GM12878 (cell line): Measurements from ENCODE around the gene OR2G2. TPM values are rescaled to one million over a fixed set of nuclear protein-coding genes. Genes with fewer than 3 reads are reported as not detected.

Experiments used
- ATAC-seq: fragments of 200-7000 bp; cut with Tn5 transposase; 3 replicates; pipeline ENCODE4 v1.9.1; 2020; ENCODE audit warnings: mild to moderate bottlenecking, moderate library complexity
- BruUV-seq: library from RNA; stranded (reverse); fragments of 400-500 nt; replicated peaks from 2 replicates; lab custom pipeline; 2021; lab: Mats Ljungman, UMichigan
- CTCF ChIA-PET: fragments of 300-600 bp; sonication (Branson Sonifier 250); formaldehyde crosslinking; extraction: SDS; loops from one replicate; lab custom pipeline; 2021; ENCODE audit warnings: inconsistent platforms; lab: Yijun Ruan, JAX
- POLR2A ChIA-PET: fragments of 350-600 bp; formaldehyde crosslinking; extraction: SDS; loops from one replicate; lab custom pipeline; 2021; ENCODE audit warnings: inconsistent platforms; lab: Charles Lee
- RAD21 ChIA-PET: fragments of 300-600 bp; sonication (Branson Sonifier 250); formaldehyde crosslinking; loops from one replicate; lab custom pipeline; 2023; ENCODE audit warnings: antibody characterized with exemption; ENCODE audit not compliant: unreplicated experiment; lab: Charles Lee
- SMC1A ChIA-PET: fragments of 300-600 bp; sonication (Branson Sonifier 250); formaldehyde crosslinking; loops from one replicate; lab custom pipeline; 2023; ENCODE audit not compliant: unreplicated experiment, uncharacterized antibody; lab: Charles Lee
- DNase-seq: peaks from one replicate; pipeline ENCODE4 v3.0.0-alpha.2; 2011; ENCODE audit warnings: low read depth, low spot score
- FAIRE-seq: peaks from 3 replicates; lab custom pipeline; 2011; peaks lifted over from hg19 to GRCh38; lab: Jason Lieb, UNC
- H2AFZ ChIP-seq: 2 replicates; pipeline ENCODE4 v1.6.0; 2011; ENCODE audit warnings: low read depth, low read length, control low read depth; ENCODE audit not compliant: control insufficient read depth
- H3K27ac ChIP-seq: 2 replicates; pipeline ENCODE4 v1.5.1; 2011; ENCODE audit warnings: control low read depth; ENCODE audit not compliant: control insufficient read depth, insufficient read depth
- H3K27me3 ChIP-seq, 2 experiments: replicated peaks in 1 of 2; 2 replicates each; pipeline versions ENCODE4 v1.6.0 to v1.6.1; 2011; ENCODE audit warnings: low read length in 1 of 2; ENCODE audit not compliant: control insufficient read depth in 2 of 2, insufficient read depth in 2 of 2
- H3K36me3 ChIP-seq, 2 experiments: 2 replicates each; pipeline ENCODE4 v1.5.1; 2011; ENCODE audit warnings: low read length in 1 of 2; ENCODE audit not compliant: control insufficient read depth in 2 of 2, insufficient read depth in 2 of 2
- H3K4me1 ChIP-seq: 2 replicates; pipeline ENCODE4 v1.6.1; 2011; ENCODE audit warnings: mild to moderate bottlenecking, low read length, moderate library complexity, mixed read lengths; ENCODE audit not compliant: control insufficient read depth, insufficient read depth
- H3K4me2 ChIP-seq: 2 replicates; pipeline ENCODE4 v1.6.0; 2011; ENCODE audit warnings: control low read depth; ENCODE audit not compliant: control insufficient read depth, insufficient read depth
- H3K4me3 ChIP-seq: fragments of 200-600 bp; sonication (generic); 2 replicates; pipeline ENCODE4 v1.5.1; 2016
- H3K79me2 ChIP-seq: 2 replicates; pipeline ENCODE4 v1.6.0; 2011; ENCODE audit warnings: low read length; ENCODE audit not compliant: control insufficient read depth, insufficient read depth
- H3K9ac ChIP-seq: 2 replicates; pipeline ENCODE4 v1.8.0; 2011; ENCODE audit warnings: low read length, control low read depth, mixed read lengths; ENCODE audit not compliant: control insufficient read depth, insufficient read depth
- H3K9me3 ChIP-seq: replicated peaks from 3 replicates; pipeline ENCODE4 v1.5.1; 2011; ENCODE audit warnings: mild to moderate bottlenecking, low read length; ENCODE audit not compliant: control insufficient read depth, insufficient read depth
- H4K20me1 ChIP-seq: 2 replicates; pipeline ENCODE4 v1.6.0; 2011; ENCODE audit not compliant: control insufficient read depth, insufficient read depth
- CBX3 ChIP-seq: fragments of 200-600 bp; sonication (generic); IDR thresholded peaks from 2 replicates; pipeline ENCODE4 v1.6.1; 2016; ENCODE audit warnings: low read depth, borderline replicate concordance
- CREB1 ChIP-seq: IDR thresholded peaks from 2 replicates; pipeline ENCODE4 v1.6.1; 2012; ENCODE audit warnings: low read depth, mild to moderate bottlenecking, inconsistent platforms
- EZH2 ChIP-seq: IDR thresholded peaks from 2 replicates; pipeline ENCODE4 v1.6.1; 2012; ENCODE audit warnings: low read depth, mild to moderate bottlenecking, control low read depth, inconsistent platforms, low read length, borderline replicate concordance; ENCODE audit not compliant: control insufficient read depth
- HDGF ChIP-seq: fragments of 450-650 bp; IDR thresholded peaks from 2 replicates; pipeline ENCODE4 v1.6.1; 2016; ENCODE audit warnings: antibody characterized with exemption
- IKZF2 ChIP-seq, 2 experiments: fragments of 450-650 bp; IDR thresholded peaks; 2 replicates each; pipeline ENCODE4 v1.6.1; 2017; ENCODE audit warnings: mild to moderate bottlenecking in 2 of 2, moderate library complexity in 2 of 2
- POLR2AphosphoS2 ChIP-seq: IDR thresholded peaks from 2 replicates; pipeline ENCODE4 v1.6.1; 2011; ENCODE audit warnings: low read depth, mild to moderate bottlenecking, low read length, improper control_type of control experiment, moderate library complexity
- RELA ChIP-seq: fragments of 450-650 bp; IDR thresholded peaks from 2 replicates; pipeline ENCODE4 v1.8.0; 2014; ENCODE audit warnings: borderline replicate concordance; ENCODE audit not compliant: partially characterized antibody
- RFX5 ChIP-seq: IDR thresholded peaks from 2 replicates; pipeline ENCODE4 v1.6.1; 2011; ENCODE audit warnings: low read depth, low read length, improper control_type of control experiment
- SMARCA5 ChIP-seq: fragments of 450-650 bp; IDR thresholded peaks from 2 replicates; pipeline ENCODE4 v1.6.1; 2017; ENCODE audit warnings: mild to moderate bottlenecking
- SREBF2 ChIP-seq: IDR thresholded peaks from 2 replicates; pipeline ENCODE4 v1.6.1; 2012; ENCODE audit warnings: mild to moderate bottlenecking, low read length
- SRF ChIP-seq, 2 experiments: IDR thresholded peaks; 2 replicates each; pipeline ENCODE4 v1.6.1; 2011; ENCODE audit warnings: low read depth in 2 of 2, low read length in 2 of 2, mild to moderate bottlenecking in 1 of 2, moderate library complexity in 1 of 2
- TAF1 ChIP-seq: IDR thresholded peaks from 2 replicates; pipeline ENCODE4 v1.6.1; 2011; ENCODE audit warnings: mild to moderate bottlenecking, low read depth, low read length, borderline replicate concordance
- TBL1XR1 ChIP-seq: IDR thresholded peaks from 2 replicates; pipeline ENCODE4 v1.6.1; 2012; ENCODE audit warnings: low read depth, low read length, improper control_type of control experiment
- ZBTB33 ChIP-seq: fragments of 450-650 bp; IDR thresholded peaks from 2 replicates; pipeline ENCODE4 v1.6.1; 2017; ENCODE audit warnings: mild to moderate bottlenecking
- ZSCAN29 ChIP-seq: fragments of 450-650 bp; IDR thresholded peaks from 2 replicates; pipeline ENCODE4 v1.6.1; 2017; ENCODE audit warnings: mild to moderate bottlenecking, moderate library complexity
- WGBS: methylation state at CpG from one replicate; pipeline ENCODE4 v1.1.6; 2016; ENCODE audit warnings: low lambda C conversion rate; ENCODE audit not compliant: insufficient replicate concordance, insufficient coverage; ENCODE audit errors: missing lambda C conversion rate; 5-methylcytosine and 5-hydroxymethylcytosine counted together
- in situ Hi-C: fragments of 300-500 bp; cut with MboI; formaldehyde crosslinking; loops from 9 replicates; pipeline ENCODE4 v1.14.3; 2018; ENCODE audit warnings: mixed read lengths
- intact Hi-C: fragments of 100-400 bp; cut with micrococcal nuclease; formaldehyde crosslinking; loops from one replicate; pipeline ENCODE4 v1.14.2; 2022; ENCODE audit not compliant: unreplicated experiment
- polyA plus RNA-seq, 11 experiments: library from polyadenylated mRNA; depleted of rRNA in 4 of 11; unstranded in 6 of 11; stranded (reverse) in 5 of 11; fragments of >200 nt; fragmentation: Nextera tagmentation in 4 of 11; fragmentation: Illumina TruSeq in 1 of 11; extraction: Ambion mirVana in 4 of 11; extraction: Trizol in 1 of 11; gene quantifications; 1 replicate in 1 of 11; 2 replicates in 10 of 11; pipeline versions ENCODE4 v1.2.1 to v1.2.3, GENCODE V29; 2011 to 2016; ENCODE audit warnings: inconsistent platforms in 2 of 11, missing spikeins in 2 of 11, low read depth in 1 of 11
- total RNA-seq, 4 experiments: library from RNA; depleted of rRNA in 3 of 4; stranded (reverse); fragments of >200 nt in 3 of 4; fragmentation: Illumina TruSeq in 1 of 4; extraction: Trizol in 1 of 4; gene quantifications; 2 replicates each; pipeline versions ENCODE4 v1.2.1 to v1.2.3, GENCODE V29; 2013 to 2021
- TF ChIP-seq, protein P1 (sequence below): IDR thresholded peaks from 2 replicates; pipeline ENCODE4 v1.6.1; 2012; ENCODE audit warnings: low read depth, low read length, improper control_type of control experiment
- TF ChIP-seq, protein P2 (sequence below): IDR thresholded peaks from 2 replicates; pipeline ENCODE4 v1.6.1; 2011; ENCODE audit warnings: mild to moderate bottlenecking, low read depth, low read length, moderate library complexity; ENCODE audit not compliant: insufficient replicate concordance

OR2G2 gene
- total and polyA plus RNA-seq, 10 of the 15 experiments (the other 5 are each of a cell fraction or from before 2014, with no cell fraction given) = not detected

DNA sequence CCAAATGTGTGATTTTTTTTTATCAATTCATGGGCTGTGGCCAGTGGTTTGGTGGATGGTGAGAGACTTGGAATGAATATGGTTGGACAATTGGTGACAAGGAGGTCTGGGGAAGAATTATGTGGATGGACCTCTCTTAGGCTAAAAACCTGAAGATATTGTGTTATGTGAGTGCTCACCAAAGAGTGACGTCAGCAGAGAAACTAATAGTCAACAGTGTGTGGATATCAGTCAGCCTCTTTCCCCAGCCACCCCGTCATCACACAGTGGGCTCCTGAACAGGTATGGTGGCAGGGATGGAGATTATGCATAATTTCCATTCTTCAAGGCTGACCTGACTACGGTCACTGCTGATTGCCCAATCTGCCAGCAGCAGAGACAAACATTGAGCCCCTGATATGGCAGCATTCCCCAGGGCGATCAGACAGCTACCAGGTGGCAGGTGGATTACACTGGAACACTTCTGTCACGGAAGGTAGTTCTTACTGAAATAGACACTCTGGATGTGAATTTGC is 9.2 kb upstream of the OR2G2 start:
- ChIA-PET RAD21 (interaction anchor here (1.9 kb wide), 1 partner anchor 206 kb away, joined by 7 read pairs; no protein-coding TSS in a partner anchor), CTCF (interaction anchor here (1.4 kb wide), 1 partner anchor 206 kb away, joined by 6 read pairs; no protein-coding TSS in a partner anchor), POLR2A (no interaction called here), SMC1A (interaction anchor here (1.0 kb wide), 1 partner anchor 188 kb away, joined by 4 read pairs; no protein-coding TSS in a partner anchor)
- H3K27me3 ChIP-seq = no peaks in the 10 kb centered on the region; a peak in 1 of 4 replicates
- in situ Hi-C loops = loop anchor here (5.0 kb wide), 1 partner anchor 192 kb away; no protein-coding TSS in a partner anchor
- no peaks in the 10 kb centered on the region for H4K20me1 ChIP-seq
- intact Hi-C loops = no loop called here
- H3K9ac ChIP-seq = no peak overlapping the region
- ATAC-seq (no peak), DNase-seq (no peak), FAIRE-seq (no peak)
- no TSS peak for BruUV-seq
- H3K27ac ChIP-seq = no peak overlapping the region
- WGBS = 31% methylated on average over 5 of the region's 5 CpGs
- H2AFZ ChIP-seq = no peak overlapping the region
- H3K79me2 ChIP-seq = no peaks in the 10 kb centered on the region
- no peaks in the 10 kb centered on the region for H3K9me3 ChIP-seq
- H3K4me3 ChIP-seq = no peak overlapping the region
- H3K4me1 ChIP-seq = no peaks in the 10 kb centered on the region
- TF ChIP-seq TAF1 (no peak), POLR2AphosphoS2 (no peak), RFX5 (no peak), SMARCA5 (no peak), TBL1XR1 (no peak), CREB1 (no peak), SREBF2 (no peak), EZH2 (no peak), IKZF2 (IDR thresholded peaks at IDR 0.05) (no peak), SRF (IDR thresholded peaks at IDR 0.05; ENCODE audit: low read depth in 2 of 2, low read length in 2 of 2) (no peak), RELA (no peak), CBX3 (no peak), ZBTB33 (no peak), HDGF (no peak), ZSCAN29 (no peak)
- TF ChIP-seq, protein P1, sequence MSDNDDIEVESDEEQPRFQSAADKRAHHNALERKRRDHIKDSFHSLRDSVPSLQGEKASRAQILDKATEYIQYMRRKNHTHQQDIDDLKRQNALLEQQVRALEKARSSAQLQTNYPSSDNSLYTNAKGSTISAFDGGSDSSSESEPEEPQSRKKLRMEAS = no peak
- TF ChIP-seq, protein P2, sequence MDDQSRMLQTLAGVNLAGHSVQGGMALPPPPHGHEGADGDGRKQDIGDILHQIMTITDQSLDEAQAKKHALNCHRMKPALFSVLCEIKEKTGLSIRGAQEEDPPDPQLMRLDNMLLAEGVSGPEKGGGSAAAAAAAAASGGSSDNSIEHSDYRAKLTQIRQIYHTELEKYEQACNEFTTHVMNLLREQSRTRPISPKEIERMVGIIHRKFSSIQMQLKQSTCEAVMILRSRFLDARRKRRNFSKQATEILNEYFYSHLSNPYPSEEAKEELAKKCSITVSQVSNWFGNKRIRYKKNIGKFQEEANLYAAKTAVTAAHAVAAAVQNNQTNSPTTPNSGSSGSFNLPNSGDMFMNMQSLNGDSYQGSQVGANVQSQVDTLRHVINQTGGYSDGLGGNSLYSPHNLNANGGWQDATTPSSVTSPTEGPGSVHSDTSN = no peak
- H3K36me3 ChIP-seq = no peaks in the 10 kb centered on the region
- no peak overlapping the region for H3K4me2 ChIP-seq
